HG03354 (cell line): Measurements from ENCODE around the gene GRK6.
"Not testable (repeated sequence)": the region's sequence is repeated elsewhere in the genome, so short reads cannot be mapped to it uniquely, and the experiment has no call there.

Experiments used
- ATAC-seq: cut with Tn5 transposase; IDR thresholded peaks from one replicate; pipeline ENCODE4 v1.9.1; 2021; ENCODE audit warnings: mild to moderate bottlenecking; ENCODE audit not compliant: unreplicated experiment, poor library complexity, severe bottlenecking

Gene GRK6

GRCh38 chr5:177396807-177397206 is 29.7 kb upstream of the GRK6 start:
- no peak for ATAC-seq

DNA sequence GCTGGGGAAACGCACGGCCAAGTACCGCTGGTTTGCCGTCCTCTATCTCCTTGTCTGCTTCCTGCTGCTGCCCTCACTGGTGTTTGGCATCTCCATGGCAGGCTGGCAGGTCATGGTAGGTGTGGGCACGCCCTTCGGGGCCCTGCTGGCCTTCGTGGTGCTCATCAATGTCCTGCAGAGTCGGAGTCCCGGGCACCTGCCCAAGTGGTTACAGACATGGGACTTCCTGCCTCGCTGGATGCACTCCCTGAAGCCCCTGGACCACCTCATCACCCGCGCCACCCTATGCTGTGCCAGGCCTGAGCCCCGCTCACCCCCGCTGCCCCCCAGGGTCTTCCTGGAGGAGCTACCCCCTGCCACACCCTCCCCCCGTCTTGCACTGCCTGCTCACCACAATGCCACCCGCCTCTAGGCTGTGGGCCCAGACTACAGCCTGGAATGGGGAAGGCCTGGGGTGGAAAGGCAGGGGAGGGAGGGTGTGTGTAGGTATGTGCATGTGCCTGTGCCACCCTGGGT is 28.5 kb upstream of the GRK6 start:
- no peak for ATAC-seq

GRCh38 chr5:177399997-177400868 is 26.2 kb upstream of the GRK6 start, which contains the start of gene PFN3:
Gene PFN3, minus strand, starts transcription at chr5:177400661. Its CDS starts 85 bp downstream, at chr5:177400576.
- no peak for ATAC-seq

- ATAC-seq = no peak
These were observed 24.0 kb upstream of the GRK6 start for GRCh38 chr5:177402271-177403043.

- ATAC-seq = peak; percentile 33
These were observed 23.2 kb upstream of the GRK6 start for GRCh38 chr5:177403102-177403791.

GRCh38 chr5:177403792-177404640 is 22.5 kb upstream of the GRK6 start:
- ATAC-seq = peak; percentile 82

DNA sequence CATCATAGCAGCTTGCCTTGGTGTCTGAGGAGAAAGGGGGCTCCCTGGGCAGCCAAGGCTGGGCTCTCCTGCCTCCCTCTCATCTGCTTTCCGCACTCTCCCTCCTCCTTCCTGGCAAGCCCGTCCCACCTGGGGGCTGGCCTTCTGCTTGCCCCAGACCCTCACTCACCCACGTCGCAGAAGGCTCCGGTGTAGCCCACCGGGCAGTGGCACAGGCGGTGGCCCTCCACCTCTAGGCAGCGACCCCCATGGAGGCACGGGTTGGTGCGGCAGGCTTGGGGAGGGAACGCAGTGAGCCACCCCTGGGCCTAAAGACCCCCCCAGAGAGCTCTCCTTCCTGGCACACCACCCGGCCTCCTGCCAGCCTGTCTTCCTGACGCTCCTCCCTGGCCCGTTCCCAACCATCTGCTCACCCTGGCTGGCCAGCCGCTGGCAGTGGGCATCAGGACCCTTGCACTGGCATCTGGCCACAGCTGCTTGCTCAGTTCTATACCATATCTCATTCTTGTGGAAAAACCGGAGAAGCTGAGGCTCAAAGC is 21.8 kb upstream of the GRK6 start:
- no peak for ATAC-seq

- ATAC-seq = no peak
These were observed 21.2 kb upstream of the GRK6 start for GRCh38 chr5:177405312-177405711.

- no peak for ATAC-seq
These were observed 20.7 kb upstream of the GRK6 start for GRCh38 chr5:177405805-177406204.

- ATAC-seq = no peak
These were observed 17.3 kb upstream of the GRK6 start, which contains the start of gene F12 for GRCh38 chr5:177409043-177409801. Gene F12, minus strand, starts transcription at chr5:177409564. Its CDS starts 37 bp downstream, at chr5:177409527.

GRCh38 chr5:177410575-177410974 is 15.9 kb upstream of the GRK6 start:
- no peak for ATAC-seq

DNA sequence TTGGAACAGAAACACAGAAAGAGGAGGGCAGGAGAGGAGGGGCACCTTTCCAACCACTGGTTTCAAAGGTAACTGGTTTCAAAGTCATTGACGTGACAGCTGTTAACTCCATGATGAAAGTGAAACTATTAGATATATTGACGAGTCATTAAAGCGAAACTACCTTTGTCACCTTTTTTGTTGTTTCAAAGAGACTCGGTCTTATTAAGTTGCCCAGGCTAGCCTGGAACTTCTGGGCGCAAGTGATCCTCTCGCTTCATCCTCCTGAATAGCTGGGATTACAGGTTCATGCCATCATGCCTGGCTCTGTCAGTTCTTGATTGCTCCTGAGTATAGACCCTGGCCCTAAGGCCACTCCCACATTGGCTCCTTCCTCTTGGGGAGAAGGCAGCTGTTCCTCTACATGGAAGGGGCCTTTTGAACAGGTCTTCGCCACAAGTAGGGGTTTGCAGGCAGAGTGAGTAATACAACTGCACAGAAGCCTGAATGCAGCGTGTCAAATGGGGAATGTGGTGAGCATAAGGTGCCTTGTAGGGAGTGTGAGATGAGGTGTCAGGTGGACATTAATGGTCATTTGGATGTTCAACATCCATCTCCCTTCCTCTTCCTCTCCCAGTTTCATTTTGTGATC is 13.8 kb upstream of the GRK6 start:
- ATAC-seq = peak; percentile 81

DNA sequence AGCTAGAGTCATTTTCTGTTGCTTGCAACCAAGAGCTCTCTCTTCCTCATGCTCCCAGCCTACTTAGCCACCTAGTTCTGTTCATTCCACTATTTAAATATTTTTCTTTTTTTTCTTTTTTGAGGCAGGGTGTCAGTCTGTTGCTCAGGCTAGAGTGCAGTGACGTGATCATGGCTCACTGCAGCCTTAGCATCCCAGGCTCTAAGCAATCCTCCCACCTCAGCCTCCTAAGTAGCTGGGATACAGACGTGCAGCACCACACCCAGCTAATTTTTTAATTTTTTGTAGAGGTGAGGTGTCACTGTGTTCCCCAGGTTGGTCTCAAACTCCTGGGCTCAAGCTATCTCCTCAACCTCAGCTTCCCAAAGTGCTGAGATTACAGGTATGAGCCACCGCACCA is 12.0 kb upstream of the GRK6 start:
- ATAC-seq = no peak

DNA sequence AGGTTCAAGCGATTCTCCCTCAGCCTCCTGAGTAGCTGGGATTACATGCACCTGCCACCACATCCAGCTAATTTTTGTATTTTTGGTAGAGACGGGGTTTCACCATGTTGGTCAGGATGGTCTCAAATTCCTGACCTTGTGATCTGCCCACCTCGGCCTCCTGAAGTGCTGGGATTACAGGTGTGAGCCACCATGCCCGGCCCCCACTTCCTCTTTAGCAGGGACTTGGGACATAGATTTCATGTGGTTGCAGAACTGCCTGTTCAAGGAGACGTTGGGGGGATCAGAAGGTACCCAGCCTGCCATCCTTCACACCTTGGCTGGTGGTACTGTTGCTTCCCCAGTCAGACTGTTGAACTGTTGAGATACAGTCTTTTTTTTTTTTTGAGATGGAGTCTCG is 9.4 kb upstream of the GRK6 start:
- not testable (repeated sequence) for ATAC-seq

- no peak for ATAC-seq
These were observed 7.4 kb upstream of the GRK6 start for GRCh38 chr5:177419046-177419445.

DNA sequence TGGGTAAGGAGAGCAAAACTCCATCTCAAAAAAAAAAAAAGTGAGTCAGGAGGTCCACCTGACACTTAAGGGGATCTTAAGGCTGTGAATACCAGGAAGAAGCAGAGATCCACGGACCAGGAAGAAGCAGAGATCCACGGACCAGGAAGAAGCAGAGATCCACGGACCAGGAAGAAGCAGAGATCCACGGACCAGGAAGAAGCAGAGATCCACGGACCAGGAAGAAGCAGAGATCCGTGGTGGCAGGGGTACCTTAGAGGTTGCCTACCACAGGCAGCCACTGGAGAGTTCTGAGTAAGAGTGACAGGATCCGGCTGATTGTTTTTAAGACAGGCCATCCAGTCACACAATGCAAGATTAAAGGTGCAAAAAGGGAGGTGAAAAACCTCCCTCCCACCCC is 6.0 kb upstream of the GRK6 start:
- not testable (repeated sequence) for ATAC-seq

GRCh38 chr5:177421062-177421798 is 5.2 kb upstream of the GRK6 start:
- ATAC-seq = no peak
